Measurements from ENCODE around the gene ITFG1.

Gene ITFG1

GRCh38 chr16:47160422-47160821 is 300.4 kb downstream of the ITFG1 start (continued):
- no peak for TF ChIP-seq ZBTB20 (tag by site-specific recombination; IDR thresholded peaks at IDR 0.05)

- H3K36me3 ChIP-seq (ENCODE audit: control insufficient read depth in 2 of 2, insufficient read depth in 1 of 2, low read length in 2 of 2): peaks cover 0 to 6% of the 10 kb centered on the region in 2 experiments; a peak in 1 of 3 replicates
- CTCF ChIA-PET: interaction anchor here (0.7 to 1.3 kb wide), 3 partner anchors 15 to 307 kb away, joined by 3 to 5 read pairs (median 4); partner anchors contain the start of gene NETO2
- H3K27ac ChIP-seq (ENCODE audit: extremely low read depth, low read depth, low read length): no peak overlapping the region
- H3K4me1 ChIP-seq (ENCODE audit: control insufficient read depth, insufficient read depth, low read length): no peaks in the 10 kb centered on the region
- TF ChIP-seq KLF7 (tag by site-specific recombination; IDR thresholded peaks at IDR 0.05; ENCODE audit: borderline replicate concordance): no peak
- TF ChIP-seq PRDM2 (tag by site-specific recombination; IDR thresholded peaks at IDR 0.05; ENCODE audit: borderline replicate concordance): no peak
- no peak for TF ChIP-seq ZNF747 (tag by site-specific recombination; IDR thresholded peaks at IDR 0.05)
- no peak for TF ChIP-seq ZNF610 (tag by site-specific recombination; IDR thresholded peaks at IDR 0.05; ENCODE audit: borderline replicate concordance)
- TF ChIP-seq ZNF214 (tag by site-specific recombination; IDR thresholded peaks at IDR 0.05; ENCODE audit: borderline replicate concordance): no peak
- no peak for TF ChIP-seq ZNF114 (tag by site-specific recombination; IDR thresholded peaks at IDR 0.05)
- TF ChIP-seq ELK4 (IDR thresholded peaks at IDR 0.05; ENCODE audit: borderline replicate concordance, low read depth, low read length): no peak
- no peak for TF ChIP-seq ZNF311 (tag by site-specific recombination; IDR thresholded peaks at IDR 0.05; ENCODE audit: borderline replicate concordance)
- TF ChIP-seq ZNF560 (tag by site-specific recombination; IDR thresholded peaks at IDR 0.05; ENCODE audit: borderline replicate concordance): no peak
- no peak for TF ChIP-seq ZNF148 (tag by site-specific recombination; IDR thresholded peaks at IDR 0.05; ENCODE audit: borderline replicate concordance)
- no peak for TF ChIP-seq ZSCAN4 (tag by site-specific recombination; IDR thresholded peaks at IDR 0.05)
- TF ChIP-seq ZNF513 (tag by site-specific recombination; IDR thresholded peaks at IDR 0.05): no peak
- TF ChIP-seq ZNF544 (tag by site-specific recombination; IDR thresholded peaks at IDR 0.05): no peak
- no peak for TF ChIP-seq KLF16 (tag by site-specific recombination; IDR thresholded peaks at IDR 0.05)
- no peak for TF ChIP-seq ZNF558 (tag by site-specific recombination; IDR thresholded peaks at IDR 0.05)
- TF ChIP-seq ZNF140 (tag by site-specific recombination; IDR thresholded peaks at IDR 0.05): no peak
- TF ChIP-seq ZNF776 (tag by site-specific recombination; IDR thresholded peaks at IDR 0.05; ENCODE audit: borderline replicate concordance): no peak
- TF ChIP-seq ZNF670 (tag by site-specific recombination; IDR thresholded peaks at IDR 0.05; ENCODE audit: low read depth): no peak
- TF ChIP-seq ZNF624 (tag by site-specific recombination; IDR thresholded peaks at IDR 0.05): no peak
- no peak for TF ChIP-seq ZNF138 (tag by site-specific recombination; IDR thresholded peaks at IDR 0.05; ENCODE audit: borderline replicate concordance)
- no peak overlapping the region for H3K4me3 ChIP-seq (ENCODE audit: low read depth, low read length)
- POLR2A ChIA-PET: no interaction called here
- no peaks in the 10 kb centered on the region for H3K9me3 ChIP-seq (ENCODE audit: control insufficient read depth, insufficient read depth, low read depth, low read length)
Measured at GRCh38 chr16:47158992-47159391, 301.9 kb downstream of the ITFG1 start.

Measured in HEK293 (cell line).